ENCODE measurements around the gene CCNI.

Gene CCNI

DNA sequence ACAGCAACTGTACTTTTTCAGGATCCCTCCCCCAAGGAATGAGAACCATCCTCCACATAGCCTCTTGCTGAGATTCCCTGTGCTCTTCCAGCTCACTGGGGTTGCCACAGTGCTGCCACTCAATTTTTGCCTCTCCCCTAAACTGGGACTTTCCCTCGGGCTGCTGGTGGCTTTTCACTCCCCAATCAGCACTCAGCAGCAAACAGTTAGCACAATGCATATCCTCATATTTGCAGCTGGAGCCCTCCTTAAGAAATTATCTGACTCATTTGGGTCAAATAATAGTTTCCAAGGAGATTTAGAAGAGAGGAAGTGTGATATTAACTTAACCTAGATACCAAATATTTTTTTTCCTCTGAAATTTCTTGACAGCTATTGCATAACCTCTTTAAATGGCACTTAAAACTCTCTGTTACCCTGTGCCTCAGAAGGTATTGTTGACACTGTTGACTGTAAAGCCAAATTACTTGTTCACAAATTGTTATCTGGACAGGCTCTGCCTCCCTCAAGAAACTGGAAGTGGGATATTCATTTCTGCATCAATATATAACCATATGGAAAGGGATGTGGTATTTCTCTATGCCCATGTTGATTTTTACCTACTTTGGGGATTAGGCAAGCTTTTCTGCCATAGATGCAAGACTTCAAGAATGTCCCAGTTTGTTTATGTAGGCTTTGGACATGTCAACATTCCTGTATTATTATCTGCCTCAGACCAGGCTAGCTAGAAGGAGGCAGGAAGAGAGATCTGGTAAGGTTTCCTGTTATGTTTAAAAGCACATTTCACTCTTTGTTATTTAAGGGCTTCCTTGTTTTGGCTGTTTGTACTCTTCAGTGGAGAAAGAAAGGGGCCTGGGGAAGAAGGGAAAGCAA is 68.2 kb downstream of the CCNI start:
- DNase-seq (ENCODE audit: low read depth): no peak

DNA sequence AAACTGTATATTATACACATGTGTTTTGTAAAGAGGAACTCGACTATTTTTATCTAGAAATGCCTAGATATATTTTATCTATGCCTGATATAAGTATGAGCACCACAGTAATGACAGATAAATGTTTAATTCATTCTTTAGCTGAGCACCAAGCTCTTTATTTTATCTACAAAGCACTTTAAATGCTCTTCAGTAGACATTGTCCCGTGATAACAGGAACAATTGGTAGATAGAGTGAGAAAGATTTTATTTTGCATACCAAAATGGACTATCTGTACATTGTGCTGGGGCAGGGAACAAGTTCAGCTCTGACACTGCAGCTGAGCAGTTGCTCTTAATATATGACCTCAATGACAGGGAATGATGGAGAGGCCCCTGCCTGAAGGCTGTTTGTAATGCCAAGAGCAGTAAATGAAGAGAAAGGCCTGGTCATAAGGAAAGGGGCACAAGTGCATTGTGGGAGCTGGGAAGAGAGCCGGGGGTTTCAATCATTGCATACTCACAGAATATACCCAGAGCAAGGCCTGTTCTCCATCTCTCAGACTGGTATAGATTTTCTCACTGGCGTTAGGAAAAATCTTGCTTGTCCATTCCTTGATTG is 68.9 kb downstream of the CCNI start:
- DNase-seq (ENCODE audit: low read depth): no peak

DNA sequence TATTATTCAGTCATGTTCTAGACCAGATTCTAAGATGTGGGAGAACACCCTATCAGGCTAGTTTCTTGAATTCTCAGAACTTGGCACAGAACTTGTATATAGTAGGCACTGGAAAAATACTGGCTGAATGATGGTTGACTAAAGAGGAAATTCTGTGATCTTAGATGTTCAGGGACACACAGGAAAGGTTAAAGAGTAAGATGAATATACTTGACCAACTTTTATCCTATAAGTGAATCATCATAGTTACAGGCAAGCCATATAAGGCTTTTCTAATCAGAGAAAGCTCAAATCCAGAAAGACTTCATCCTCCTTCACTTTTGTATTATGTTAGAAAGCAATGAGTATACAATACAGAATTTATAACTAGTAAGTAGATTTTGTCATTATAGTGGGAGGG is 72.4 kb downstream of the CCNI start:
- no peak for DNase-seq (ENCODE audit: low read depth)

DNA sequence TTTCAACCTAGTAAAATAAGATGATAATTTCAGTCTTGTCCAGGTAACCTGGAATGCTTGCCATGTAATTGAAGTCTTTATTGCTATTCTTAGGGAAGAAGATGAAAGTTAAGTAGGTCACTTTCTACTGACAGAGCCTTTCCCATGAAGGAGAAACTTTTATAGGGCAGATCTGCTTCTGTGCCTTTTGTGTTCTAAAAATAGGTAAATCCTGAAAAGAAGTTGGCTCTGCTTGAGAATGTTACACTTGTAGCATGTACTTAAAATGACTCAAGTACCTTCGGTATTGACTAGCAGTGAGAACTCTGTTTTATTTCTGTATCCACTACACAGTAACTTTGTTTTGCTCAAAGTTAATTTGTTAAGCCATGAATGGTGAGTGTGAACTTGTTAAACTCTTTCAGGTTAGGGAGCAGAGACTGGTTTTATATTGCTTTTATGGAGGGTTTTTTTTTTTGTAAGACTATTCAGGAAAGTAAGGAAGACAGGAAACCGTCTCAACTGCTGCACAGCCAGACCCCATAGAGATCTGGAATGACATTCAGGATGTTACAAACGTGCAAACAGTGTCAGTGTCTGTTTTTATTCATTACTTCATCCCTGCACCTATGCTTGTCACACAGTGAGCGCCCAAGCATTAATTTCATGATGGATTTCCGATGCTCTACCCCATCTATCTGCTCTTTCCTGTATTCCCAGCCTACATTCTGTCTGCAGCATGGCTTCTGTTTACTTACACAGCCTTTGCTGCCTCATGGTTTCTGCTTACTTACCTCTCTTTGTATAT is 73.3 kb downstream of the CCNI start:
- no peak for DNase-seq (ENCODE audit: low read depth)

- DNase-seq (ENCODE audit: low read depth): no peak
Measured at GRCh38 chr4:77001907-77002306, 73.9 kb downstream of the CCNI start.

- DNase-seq (ENCODE audit: low read depth): no peak
Measured at GRCh38 chr4:76998251-76998901, 77.4 kb downstream of the CCNI start.

GRCh38 chr4:76997532-76997931 is 78.3 kb downstream of the CCNI start:
- no peak for DNase-seq (ENCODE audit: low read depth)

All from activated T-helper 9 cell treated with anti-CD3 and anti-CD28 coated beads, Interleukin-2, amount 50 U/mL, for 16 hours (primary cell).